Measurements from ENCODE around the gene PITPNM1. TPM values are rescaled to one million over a fixed set of nuclear protein-coding genes. Genes with fewer than 3 reads are reported as not detected.

The PITPNM1 gene
- total RNA-seq, 1 donor from 2014 or later: 36.6 TPM

DNA sequence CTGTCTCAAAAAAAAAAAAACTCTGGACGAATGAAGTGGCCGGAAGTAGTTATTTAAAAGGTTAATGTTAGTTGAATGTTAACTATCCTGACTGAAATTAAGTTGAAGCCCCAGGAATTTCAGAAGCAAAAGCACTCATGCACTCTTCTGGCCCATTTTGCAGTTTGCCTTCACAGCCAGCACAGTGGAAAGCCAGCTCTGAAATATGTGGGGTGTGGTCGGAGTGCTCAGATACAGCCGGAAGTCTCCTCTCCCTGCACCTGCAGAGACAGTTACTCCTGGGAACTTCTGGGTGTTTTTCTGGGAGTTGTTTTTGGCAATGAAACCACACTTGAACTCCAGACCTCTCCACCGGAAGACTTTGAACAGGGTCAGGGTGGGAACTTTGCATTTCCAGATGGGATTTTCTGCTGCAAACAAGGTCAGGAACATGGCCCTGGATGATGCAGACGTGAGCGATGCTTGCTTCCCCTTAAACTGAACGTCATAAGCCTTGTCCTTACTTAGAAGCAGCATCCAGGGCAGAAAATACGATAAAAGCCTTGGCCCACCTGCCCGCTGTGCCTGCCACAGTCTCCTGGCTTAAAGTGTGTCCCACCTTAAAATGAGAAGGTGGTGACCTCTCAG, 39.6 kb upstream of the PITPNM1 start:
- Histone ChIP-seq H3K4me1 (peaks cover 17% of the 10 kb centered on the region), H3K36me3 (no peaks in the 10 kb centered on the region), H3K4me3 (no peak overlapping the region), H3K9me3 (replicated peaks) (no peaks in the 10 kb centered on the region), H3K27ac (replicated peaks) (peak overlapping the region; percentile 76), H3K27me3 (ENCODE audit: low read depth) (no peaks in the 10 kb centered on the region)
- DNase-seq: no peak
- intact Hi-C loops (cut with micrococcal nuclease): no loop called here
- TF ChIP-seq, protein P1, sequence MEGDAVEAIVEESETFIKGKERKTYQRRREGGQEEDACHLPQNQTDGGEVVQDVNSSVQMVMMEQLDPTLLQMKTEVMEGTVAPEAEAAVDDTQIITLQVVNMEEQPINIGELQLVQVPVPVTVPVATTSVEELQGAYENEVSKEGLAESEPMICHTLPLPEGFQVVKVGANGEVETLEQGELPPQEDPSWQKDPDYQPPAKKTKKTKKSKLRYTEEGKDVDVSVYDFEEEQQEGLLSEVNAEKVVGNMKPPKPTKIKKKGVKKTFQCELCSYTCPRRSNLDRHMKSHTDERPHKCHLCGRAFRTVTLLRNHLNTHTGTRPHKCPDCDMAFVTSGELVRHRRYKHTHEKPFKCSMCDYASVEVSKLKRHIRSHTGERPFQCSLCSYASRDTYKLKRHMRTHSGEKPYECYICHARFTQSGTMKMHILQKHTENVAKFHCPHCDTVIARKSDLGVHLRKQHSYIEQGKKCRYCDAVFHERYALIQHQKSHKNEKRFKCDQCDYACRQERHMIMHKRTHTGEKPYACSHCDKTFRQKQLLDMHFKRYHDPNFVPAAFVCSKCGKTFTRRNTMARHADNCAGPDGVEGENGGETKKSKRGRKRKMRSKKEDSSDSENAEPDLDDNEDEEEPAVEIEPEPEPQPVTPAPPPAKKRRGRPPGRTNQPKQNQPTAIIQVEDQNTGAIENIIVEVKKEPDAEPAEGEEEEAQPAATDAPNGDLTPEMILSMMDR (IDR thresholded peaks at IDR 0.05; ENCODE audit: borderline replicate concordance): no peak

DNA sequence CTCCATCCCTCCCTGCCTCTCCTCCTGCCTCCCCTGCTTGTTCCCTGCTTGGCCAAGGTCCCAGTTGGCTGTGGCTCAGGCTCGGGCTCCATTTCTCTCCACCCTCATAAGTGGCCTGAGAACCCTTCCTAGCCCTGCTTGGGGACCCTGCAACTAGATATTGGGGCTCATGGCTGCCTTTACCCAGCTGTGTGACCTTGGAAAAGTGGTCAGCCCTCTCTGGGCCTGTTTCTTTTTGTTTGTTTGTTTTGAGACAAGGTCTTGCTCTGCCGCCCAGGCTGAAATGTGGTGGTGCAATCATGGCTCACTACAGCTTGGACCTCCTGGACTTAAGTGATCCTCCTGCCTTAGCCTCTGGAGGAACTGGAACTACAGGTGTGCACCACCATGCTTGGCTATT, 38.4 kb upstream of the PITPNM1 start:
- intact Hi-C loops (cut with micrococcal nuclease): no loop called here
- peaks cover 17% of the 10 kb centered on the region for H3K4me1 ChIP-seq
- TF ChIP-seq, protein P1 (IDR thresholded peaks at IDR 0.05; ENCODE audit: borderline replicate concordance): no peak
- H3K27ac ChIP-seq (replicated peaks): no peak overlapping the region
- no peaks in the 10 kb centered on the region for H3K36me3 ChIP-seq
- no peak overlapping the region for H3K4me3 ChIP-seq
- H3K9me3 ChIP-seq (replicated peaks): no peaks in the 10 kb centered on the region
- DNase-seq: no peak
- H3K27me3 ChIP-seq (ENCODE audit: low read depth): no peaks in the 10 kb centered on the region

DNA sequence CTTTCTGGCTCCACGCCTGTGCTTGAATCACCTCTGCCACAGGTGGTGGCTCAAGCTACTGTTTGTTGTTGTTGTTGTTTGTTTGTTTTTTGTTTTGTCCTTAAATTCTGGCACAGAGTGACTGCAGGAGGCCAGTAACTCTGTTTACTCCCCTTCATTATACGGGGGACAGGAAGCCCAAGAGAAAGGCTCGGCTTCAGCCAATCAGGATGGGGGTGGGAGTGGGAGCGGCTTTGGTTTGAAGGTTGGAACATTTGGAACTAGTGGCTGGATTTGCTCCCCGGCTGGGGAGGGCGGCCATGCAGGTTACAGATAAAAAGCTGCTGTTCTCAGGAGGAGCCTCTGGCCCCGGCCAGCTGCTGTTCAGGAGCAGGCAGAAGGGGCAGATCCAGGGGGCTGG, 37.8 kb upstream of the PITPNM1 start:
- TF ChIP-seq, protein P1 (IDR thresholded peaks at IDR 0.05; ENCODE audit: borderline replicate concordance): no peak
- no peak for DNase-seq
- no peaks in the 10 kb centered on the region for H3K36me3 ChIP-seq
- H3K4me1 ChIP-seq: peaks cover 17% of the 10 kb centered on the region
- no peak overlapping the region for H3K4me3 ChIP-seq
- H3K27ac ChIP-seq (replicated peaks): no peak overlapping the region
- intact Hi-C loops (cut with micrococcal nuclease): no loop called here
- H3K27me3 ChIP-seq (ENCODE audit: low read depth): no peaks in the 10 kb centered on the region
- H3K9me3 ChIP-seq (replicated peaks): no peaks in the 10 kb centered on the region

DNA sequence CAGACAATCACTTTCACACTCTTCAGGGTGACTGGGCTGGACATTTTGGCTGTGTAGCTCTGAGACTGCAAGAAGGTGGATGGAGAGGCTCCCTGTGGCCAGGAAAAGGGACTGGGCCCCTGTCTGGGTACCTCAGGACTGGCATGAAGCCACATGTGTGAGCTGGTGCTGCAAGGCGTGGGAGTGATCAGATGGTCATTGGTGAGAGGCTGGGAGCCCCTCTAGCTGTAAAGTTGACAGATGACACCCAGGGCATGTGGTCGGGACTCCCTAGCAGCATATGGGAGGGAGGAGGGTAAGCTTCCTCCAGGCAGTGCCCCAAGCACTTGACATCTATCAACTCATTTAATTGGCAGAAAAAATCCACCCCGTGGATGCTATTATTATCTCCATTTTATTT, 37.0 kb upstream of the PITPNM1 start:
- Histone ChIP-seq H3K36me3 (no peaks in the 10 kb centered on the region), H3K27me3 (ENCODE audit: low read depth) (no peaks in the 10 kb centered on the region), H3K4me3 (no peak overlapping the region), H3K9me3 (replicated peaks) (no peaks in the 10 kb centered on the region), H3K27ac (replicated peaks) (no peak overlapping the region), H3K4me1 (peaks cover 17% of the 10 kb centered on the region)
- intact Hi-C loops (cut with micrococcal nuclease): no loop called here
- TF ChIP-seq, protein P1 (IDR thresholded peaks at IDR 0.05; ENCODE audit: borderline replicate concordance): no peak
- DNase-seq: no peak

DNA sequence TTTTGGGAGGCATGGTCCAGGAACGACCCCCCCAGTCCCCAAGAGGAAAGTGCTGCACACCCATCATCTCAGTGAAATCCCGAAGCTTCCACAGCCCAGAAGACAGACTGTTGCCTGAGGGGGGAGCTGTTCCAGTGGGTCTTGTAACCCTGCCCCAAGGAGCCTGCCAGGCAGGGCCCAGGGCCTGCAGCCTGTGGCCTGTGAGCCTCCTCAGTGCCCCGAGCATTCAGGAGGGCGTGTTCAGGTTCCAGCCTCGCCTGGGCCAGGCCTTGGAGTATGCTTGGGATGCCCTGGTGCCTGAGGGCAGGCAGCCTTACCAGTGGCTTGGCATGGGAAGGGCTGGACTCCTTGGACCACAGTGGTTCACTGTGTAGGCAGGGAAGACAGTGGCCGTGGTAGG, 36.0 kb upstream of the PITPNM1 start:
- Histone ChIP-seq H3K4me3 (no peak overlapping the region), H3K36me3 (no peaks in the 10 kb centered on the region), H3K4me1 (peaks cover 17% of the 10 kb centered on the region), H3K9me3 (replicated peaks) (no peaks in the 10 kb centered on the region), H3K27ac (replicated peaks) (no peak overlapping the region), H3K27me3 (ENCODE audit: low read depth) (no peaks in the 10 kb centered on the region)
- no peak for DNase-seq
- intact Hi-C loops (cut with micrococcal nuclease): no loop called here
- TF ChIP-seq, protein P1 (IDR thresholded peaks at IDR 0.05; ENCODE audit: borderline replicate concordance): no peak

Measured in left ventricle myocardium inferior (tissue), 1 donor.